IMR-90 (cell line): ENCODE data around the gene PAQR5.

ENCODE experiments used
- CHD1 ChIP-seq: IDR thresholded peaks from 2 replicates; pipeline ENCODE4 v1.6.1; 2012; ENCODE audit warnings: low read depth, low read length, improper control_type of control experiment
- CTCF ChIP-seq: conservative IDR thresholded peaks from 2 replicates; pipeline ENCODE4 v1.5.1; 2012; ENCODE audit warnings: mild to moderate bottlenecking, low read depth, low read length, improper control_type of control experiment
- FOS ChIP-seq: fragments of 150-350 bp; IDR thresholded peaks from 2 replicates; pipeline ENCODE4 v1.6.1; 2016; ENCODE audit warnings: low read depth, low read length
- POLR2A ChIP-seq: IDR thresholded peaks from 2 replicates; pipeline ENCODE4 v1.6.1; 2012; ENCODE audit warnings: mild to moderate bottlenecking, low read depth, low read length
- RAD21 ChIP-seq: IDR thresholded peaks from 2 replicates; pipeline ENCODE4 v1.6.1; 2012; ENCODE audit warnings: low read length, improper control_type of control experiment
- RFX5 ChIP-seq: IDR thresholded peaks from 2 replicates; pipeline ENCODE4 v1.8.0; 2012; ENCODE audit warnings: low read depth, mild to moderate bottlenecking, low read length, moderate library complexity
- SMC3 ChIP-seq: fragments of 150-350 bp; IDR thresholded peaks from 2 replicates; pipeline ENCODE4 v1.6.1; 2016; ENCODE audit warnings: low read depth, mild to moderate bottlenecking, antibody characterized with exemption, low read length, moderate library complexity
- USF2 ChIP-seq: fragments of 150-350 bp; IDR thresholded peaks from 2 replicates; pipeline ENCODE4 v1.6.1; 2017; ENCODE audit warnings: mild to moderate bottlenecking, antibody characterized with exemption, low read length, low read depth

- TF ChIP-seq USF2 (no peak), RFX5 (no peak), RAD21 (no peak), CTCF (no peak), SMC3 (no peak), FOS (no peak), POLR2A (no peak), CHD1 (no peak)
These were observed 23.5 kb upstream of the PAQR5 start for GRCh38 chr15:69275074-69275670.
